Tracheal epithelial cell (primary cell): ENCODE measurements around the gene NUP43. TPM values are rescaled to one million over a fixed set of nuclear protein-coding genes. Genes with fewer than 3 reads are reported as not detected.

Experiments
- total RNA-seq: library from RNA; depleted of rRNA; stranded (reverse); fragments of >200 nt; gene quantifications from 2 replicates; pipeline ENCODE4 v1.2.1, GENCODE V29; 2014

The NUP43 gene, protein sequence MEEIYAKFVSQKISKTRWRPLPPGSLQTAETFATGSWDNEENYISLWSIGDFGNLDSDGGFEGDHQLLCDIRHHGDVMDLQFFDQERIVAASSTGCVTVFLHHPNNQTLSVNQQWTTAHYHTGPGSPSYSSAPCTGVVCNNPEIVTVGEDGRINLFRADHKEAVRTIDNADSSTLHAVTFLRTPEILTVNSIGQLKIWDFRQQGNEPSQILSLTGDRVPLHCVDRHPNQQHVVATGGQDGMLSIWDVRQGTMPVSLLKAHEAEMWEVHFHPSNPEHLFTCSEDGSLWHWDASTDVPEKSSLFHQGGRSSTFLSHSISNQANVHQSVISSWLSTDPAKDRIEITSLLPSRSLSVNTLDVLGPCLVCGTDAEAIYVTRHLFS
- total RNA-seq = 19.0 and 19.6 TPM in 2 replicates

DNA sequence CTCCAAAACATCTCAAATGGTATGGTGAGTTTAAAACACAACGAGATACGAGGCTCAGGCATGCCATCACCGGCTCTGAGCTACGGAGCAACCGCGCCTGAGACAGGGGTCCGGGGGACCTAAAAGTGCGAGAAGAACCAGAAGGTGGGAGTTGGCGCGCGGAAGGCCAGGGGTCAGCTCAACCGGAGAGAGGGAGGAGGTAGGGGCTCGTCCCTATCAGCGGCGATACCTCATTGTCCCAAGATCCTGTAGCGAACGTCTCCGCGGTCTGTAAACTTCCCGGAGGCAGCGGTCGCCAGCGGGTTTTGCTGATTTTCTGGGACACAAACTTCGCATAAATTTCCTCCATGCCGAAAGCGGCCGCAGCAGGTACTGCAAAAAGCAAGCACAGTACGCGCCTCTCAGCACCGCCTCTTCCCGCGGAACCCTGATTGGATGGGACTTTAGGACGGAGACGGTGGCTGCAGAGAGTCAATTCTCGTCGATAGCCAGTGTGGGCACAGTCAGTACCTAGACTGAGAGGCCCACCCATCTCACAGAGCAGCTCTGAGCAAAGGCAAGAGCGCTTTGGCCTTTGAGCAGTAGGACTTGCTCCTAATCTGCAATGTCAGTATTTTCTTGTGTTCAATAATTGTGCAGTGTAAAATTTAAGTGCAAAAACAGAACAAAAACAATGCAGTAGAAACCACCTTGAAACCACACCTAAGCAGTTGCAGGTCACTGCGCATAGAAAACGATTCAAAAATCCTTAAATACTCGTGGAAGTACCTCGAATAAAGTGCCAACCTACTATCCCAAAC is at the start of gene NUP43:
TSS of gene NUP43 (minus strand) at position 383 of the 800 bp plus-strand sequence. CDS start at position 349, 34 bp downstream.

GRCh38 chr6:149749594-149750135 is 3.3 kb upstream of the NUP43 start, which contains the start of gene PCMT1:
Gene PCMT1 (plus strand): TSS chr6:149749741. CDS start chr6:149749902, 161 bp downstream.

GRCh38 chr6:149717588-149718458 is 28.5 kb downstream of the NUP43 start, which contains the start of gene LATS1:
Gene LATS1 (minus strand): TSS chr6:149718101. CDS start chr6:149702126, 15,975 bp downstream.

Other genes with a start within 250 kb of the NUP43 start
- 21.2 and 21.5 TPM in 2 replicates for gene PPIL4, start 200.5 kb downstream of the NUP43 start, total RNA-seq
- 33.0 and 45.8 TPM in 2 replicates for gene GINM1, start 180.2 kb downstream of the NUP43 start, total RNA-seq
- gene KATNA1, start 97.8 kb downstream of the NUP43 start, total RNA-seq = 17.5 and 27.5 TPM in 2 replicates
- gene LATS1, start 28.4 kb downstream of the NUP43 start, total RNA-seq = 7.2 and 12.4 TPM in 2 replicates
- 129 and 183 TPM in 2 replicates for gene PCMT1, start 3.2 kb upstream of the NUP43 start, total RNA-seq
- gene LRP11, start 117.8 kb upstream of the NUP43 start, total RNA-seq = 160 and 262 TPM in 2 replicates
- 6.0 and 16.4 TPM in 2 replicates for gene RAET1E, start 151.6 kb upstream of the NUP43 start, total RNA-seq
- 19.5 and 41.3 TPM in 2 replicates for gene RAET1G, start 176.6 kb upstream of the NUP43 start, total RNA-seq
- 3.6 and 11.1 TPM in 2 replicates for gene ULBP2, start 195.5 kb upstream of the NUP43 start, total RNA-seq
- gene ULBP1, start 217.4 kb upstream of the NUP43 start, total RNA-seq = 0.96 and 1.5 TPM in 2 replicates